HEK293T (cell line): ENCODE results near the gene SLC25A21.

Source experiments
- CTCF ChIA-PET: fragments of 350-600 bp; formaldehyde crosslinking; extraction: SDS; loops from one replicate; lab custom pipeline; 2021; ENCODE audit warnings: antibody characterized with exemption, inconsistent platforms; lab: Yijun Ruan, JAX
- POLR2A ChIA-PET: fragments of 350-600 bp; formaldehyde crosslinking; extraction: SDS; loops from one replicate; lab custom pipeline; 2020; ENCODE audit warnings: antibody characterized with exemption, inconsistent platforms; lab: Yijun Ruan, JAX
- DNase-seq: peaks from one replicate; pipeline ENCODE4 v3.0.0; 2012; ENCODE audit warnings: mixed read lengths; ENCODE audit errors: extremely low spot score
- ARNT ChIP-seq: fragments of 450-650 bp; IDR thresholded peaks from 2 replicates; pipeline ENCODE4 v1.6.1; 2017; ENCODE audit warnings: mild to moderate bottlenecking
- BHLHE40 ChIP-seq: fragments of 450-650 bp; IDR thresholded peaks from 2 replicates; pipeline ENCODE4 v1.6.1; 2016; ENCODE audit warnings: mild to moderate bottlenecking, moderate library complexity, borderline replicate concordance
- CTBP1 ChIP-seq: fragments of 450-650 bp; IDR thresholded peaks from 2 replicates; pipeline ENCODE4 v1.6.1; 2016; ENCODE audit warnings: borderline replicate concordance
- ELF4 ChIP-seq: fragments of 450-650 bp; IDR thresholded peaks from 2 replicates; pipeline ENCODE4 v1.6.1; 2017; ENCODE audit warnings: antibody characterized with exemption
- FOXA1 ChIP-seq: fragments of 450-650 bp; IDR thresholded peaks from 2 replicates; pipeline ENCODE4 v1.6.1; 2016; ENCODE audit warnings: mild to moderate bottlenecking
- FOXK2 ChIP-seq: fragments of 450-650 bp; IDR thresholded peaks from 2 replicates; pipeline ENCODE4 v1.6.1; 2016; ENCODE audit warnings: mild to moderate bottlenecking
- FOXM1 ChIP-seq: fragments of 450-650 bp; IDR thresholded peaks from 2 replicates; pipeline ENCODE4 v1.6.1; 2017; ENCODE audit warnings: mild to moderate bottlenecking, borderline replicate concordance
- HDGF ChIP-seq: fragments of 450-650 bp; IDR thresholded peaks from 2 replicates; pipeline ENCODE4 v1.6.1; 2017; ENCODE audit warnings: antibody characterized with exemption, borderline replicate concordance
- L3MBTL2 ChIP-seq: fragments of 450-650 bp; conservative IDR thresholded peaks from 2 replicates; pipeline ENCODE4 v1.6.1; 2016; ENCODE audit warnings: mild to moderate bottlenecking
- LEF1 ChIP-seq: fragments of 450-650 bp; IDR thresholded peaks from 2 replicates; pipeline ENCODE4 v1.6.1; 2017; ENCODE audit warnings: mild to moderate bottlenecking, borderline replicate concordance
- NFRKB ChIP-seq: fragments of 450-650 bp; IDR thresholded peaks from 2 replicates; pipeline ENCODE4 v1.6.1; 2016; ENCODE audit warnings: mild to moderate bottlenecking, moderate library complexity
- PKNOX1 ChIP-seq: fragments of 450-650 bp; IDR thresholded peaks from 2 replicates; pipeline ENCODE4 v1.6.1; 2016
- SP1 ChIP-seq: fragments of 450-650 bp; IDR thresholded peaks from 2 replicates; pipeline ENCODE4 v1.6.1; 2017
- SUZ12 ChIP-seq: fragments of 450-650 bp; IDR thresholded peaks from 2 replicates; pipeline ENCODE4 v1.6.1; 2016; ENCODE audit warnings: mild to moderate bottlenecking
- TARDBP ChIP-seq: fragments of 450-650 bp; IDR thresholded peaks from 2 replicates; pipeline ENCODE4 v1.6.1; 2016
- ZNF384 ChIP-seq: fragments of 450-650 bp; IDR thresholded peaks from 2 replicates; pipeline ENCODE4 v1.6.1; 2016

The SLC25A21 gene

GRCh38 chr14:37124614-37125013 is 47.8 kb downstream of the SLC25A21 start:
- ChIA-PET POLR2A (no interaction called here), CTCF (interaction anchor here (0.6 to 1.2 kb wide), 5 partner anchors 16 to 480 kb away, joined by 3 read pairs; no protein-coding TSS in a partner anchor)
- no peak for DNase-seq
- no peak for TF ChIP-seq CTBP1
- TF ChIP-seq L3MBTL2: no peak
- TF ChIP-seq FOXK2: no peak
- no peak for TF ChIP-seq FOXM1
- no peak for TF ChIP-seq BHLHE40
- TF ChIP-seq FOXA1: no peak
- TF ChIP-seq LEF1: no peak
- no peak for TF ChIP-seq PKNOX1
- TF ChIP-seq SUZ12: no peak
- TF ChIP-seq ZNF384: no peak
- no peak for TF ChIP-seq NFRKB
- no peak for TF ChIP-seq ELF4
- no peak for TF ChIP-seq TARDBP
- no peak for TF ChIP-seq SP1
- TF ChIP-seq ARNT: no peak
- TF ChIP-seq HDGF: no peak

- DNase-seq: no peak
- ChIA-PET CTCF (interaction anchor here (0.6 to 1.2 kb wide), 3 partner anchors 86 to 478 kb away, joined by 3 read pairs; no protein-coding TSS in a partner anchor), POLR2A (no interaction called here)
These were observed 49.3 kb downstream of the SLC25A21 start for GRCh38 chr14:37122919-37123639.

GRCh38 chr14:37122288-37122687 is 50.1 kb downstream of the SLC25A21 start:
- CTCF ChIA-PET: interaction anchor here (0.6 to 0.7 kb wide), 2 partner anchors 86 to 437 kb away, joined by 3 read pairs; no protein-coding TSS in a partner anchor
- no peak for DNase-seq
- TF ChIP-seq ELF4 (no peak), LEF1 (no peak), BHLHE40 (no peak), ARNT (no peak), PKNOX1 (0 out of 2 replicates have a peak, but pooled peaks have one; percentile 6)
- POLR2A ChIA-PET: no interaction called here

More at GRCh38 chr14:37122919-37123639, 49.3 kb downstream of the SLC25A21 start:
- TF ChIP-seq ELF4: no peak
- no peak for TF ChIP-seq LEF1
- TF ChIP-seq FOXM1: no peak
- TF ChIP-seq SP1: no peak
- no peak for TF ChIP-seq ZNF384
- TF ChIP-seq BHLHE40: no peak
- TF ChIP-seq HDGF: no peak
- no peak for TF ChIP-seq FOXA1
- no peak for TF ChIP-seq PKNOX1
- no peak for TF ChIP-seq SUZ12
- TF ChIP-seq CTBP1: no peak
- TF ChIP-seq NFRKB: no peak
- TF ChIP-seq ARNT: no peak
- no peak for TF ChIP-seq L3MBTL2
- no peak for TF ChIP-seq TARDBP
- no peak for TF ChIP-seq FOXK2

GRCh38 chr14:37118673-37119366 is 53.6 kb downstream of the SLC25A21 start:
- TF ChIP-seq ARNT: no peak
- no peak for TF ChIP-seq PKNOX1
- TF ChIP-seq HDGF: no peak
- no peak for TF ChIP-seq ZNF384

More at GRCh38 chr14:37118673-37119366, 53.6 kb downstream of the SLC25A21 start:
- DNase-seq: no peak
- POLR2A ChIA-PET: interaction anchor here (1.1 kb wide), 1 partner anchor 356 kb away, joined by 3 read pairs; no protein-coding TSS in a partner anchor
- CTCF ChIA-PET: interaction anchor here (1.7 to 2.3 kb wide), 2 partner anchors 10 to 471 kb away, joined by 3 to 20 read pairs; no protein-coding TSS in a partner anchor
